Kidney epithelial cell (primary cell): Measurements from ENCODE around the gene N4BP3. TPM values are rescaled to one million over a fixed set of nuclear protein-coding genes. Genes with fewer than 3 reads are reported as not detected.
"Not testable (repeated sequence)": the region's sequence is repeated elsewhere in the genome, so short reads cannot be mapped to it uniquely, and the experiment has no call there.

Source experiments
- DNase-seq: peaks from one replicate; pipeline ENCODE4 v3.0.0-alpha.2; 2010; ENCODE audit warnings: low read depth
- H3K27me3 ChIP-seq: 2 replicates; pipeline ENCODE4 v1.6.0; 2011; ENCODE audit warnings: low read length; ENCODE audit not compliant: control insufficient read depth, insufficient read depth
- H3K36me3 ChIP-seq: 2 replicates; pipeline ENCODE4 v1.5.1; 2011; ENCODE audit warnings: low read length; ENCODE audit not compliant: control insufficient read depth, insufficient read depth
- H3K4me3 ChIP-seq: 2 replicates; pipeline ENCODE4 v1.5.1; 2011; ENCODE audit warnings: low read depth, mild to moderate bottlenecking, control low read depth, low read length
- total RNA-seq: library from RNA; depleted of rRNA; stranded (reverse); fragments of >200 nt; gene quantifications from 2 replicates; pipeline ENCODE4 v1.2.3, GENCODE V29; 2015
- TF ChIP-seq, protein P1 (sequence below): IDR thresholded peaks from 2 replicates; pipeline ENCODE4 v1.5.1; 2011; ENCODE audit warnings: mild to moderate bottlenecking, moderate library complexity, low read length, control low read depth, inconsistent platforms; ENCODE audit not compliant: insufficient read depth, poor library complexity, severe bottlenecking

The N4BP3 gene
- total RNA-seq, 1 donor from 2014 or later = 6.8 TPM

GRCh38 chr5:178072749-178073148 lies 40.6 kb upstream of the N4BP3 start:
- DNase-seq = no peak
- no peaks in the 10 kb centered on the region for H3K36me3 ChIP-seq
- no peak overlapping the region for H3K4me3 ChIP-seq
- peaks cover 15% of the 10 kb centered on the region for H3K27me3 ChIP-seq
- TF ChIP-seq, protein P1, sequence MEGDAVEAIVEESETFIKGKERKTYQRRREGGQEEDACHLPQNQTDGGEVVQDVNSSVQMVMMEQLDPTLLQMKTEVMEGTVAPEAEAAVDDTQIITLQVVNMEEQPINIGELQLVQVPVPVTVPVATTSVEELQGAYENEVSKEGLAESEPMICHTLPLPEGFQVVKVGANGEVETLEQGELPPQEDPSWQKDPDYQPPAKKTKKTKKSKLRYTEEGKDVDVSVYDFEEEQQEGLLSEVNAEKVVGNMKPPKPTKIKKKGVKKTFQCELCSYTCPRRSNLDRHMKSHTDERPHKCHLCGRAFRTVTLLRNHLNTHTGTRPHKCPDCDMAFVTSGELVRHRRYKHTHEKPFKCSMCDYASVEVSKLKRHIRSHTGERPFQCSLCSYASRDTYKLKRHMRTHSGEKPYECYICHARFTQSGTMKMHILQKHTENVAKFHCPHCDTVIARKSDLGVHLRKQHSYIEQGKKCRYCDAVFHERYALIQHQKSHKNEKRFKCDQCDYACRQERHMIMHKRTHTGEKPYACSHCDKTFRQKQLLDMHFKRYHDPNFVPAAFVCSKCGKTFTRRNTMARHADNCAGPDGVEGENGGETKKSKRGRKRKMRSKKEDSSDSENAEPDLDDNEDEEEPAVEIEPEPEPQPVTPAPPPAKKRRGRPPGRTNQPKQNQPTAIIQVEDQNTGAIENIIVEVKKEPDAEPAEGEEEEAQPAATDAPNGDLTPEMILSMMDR = no peak

DNA sequence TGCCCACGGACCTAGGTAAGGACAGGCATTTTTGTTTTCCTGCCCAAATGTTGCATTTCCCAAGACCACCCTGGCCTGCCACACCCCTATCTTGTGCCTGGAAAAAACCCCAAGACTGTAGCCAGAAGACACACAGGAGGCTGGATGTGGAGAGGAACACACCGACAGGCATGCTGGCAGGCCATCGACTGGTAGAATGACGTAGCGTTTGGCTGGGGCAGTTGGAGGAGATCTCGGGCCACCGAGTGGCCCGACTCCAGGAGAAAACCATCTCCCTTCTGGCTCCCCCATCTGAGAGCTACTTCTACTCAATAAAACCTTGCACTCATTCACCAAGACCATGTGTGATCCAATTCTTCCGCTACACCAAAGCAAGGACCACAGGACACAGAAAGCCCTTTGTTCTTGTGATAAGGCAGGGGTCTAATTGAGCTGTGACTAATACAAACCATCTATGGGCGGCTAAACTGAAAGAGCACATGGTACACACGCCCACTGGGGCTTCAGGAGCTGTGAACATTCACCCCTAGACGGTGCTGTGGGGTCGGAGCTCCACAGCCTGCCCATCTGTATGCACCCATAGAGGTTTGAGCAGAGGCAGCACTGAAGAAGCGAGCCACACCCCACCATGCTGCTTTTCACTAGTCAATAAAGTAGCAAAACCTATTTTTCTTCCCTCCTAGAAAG lies 38.9 kb upstream of the N4BP3 start:
- no peak overlapping the region for H3K4me3 ChIP-seq
- peaks cover 10% of the 10 kb centered on the region for H3K27me3 ChIP-seq
- no peaks in the 10 kb centered on the region for H3K36me3 ChIP-seq
- DNase-seq = no peak
- TF ChIP-seq, protein P1 = no peak

DNA sequence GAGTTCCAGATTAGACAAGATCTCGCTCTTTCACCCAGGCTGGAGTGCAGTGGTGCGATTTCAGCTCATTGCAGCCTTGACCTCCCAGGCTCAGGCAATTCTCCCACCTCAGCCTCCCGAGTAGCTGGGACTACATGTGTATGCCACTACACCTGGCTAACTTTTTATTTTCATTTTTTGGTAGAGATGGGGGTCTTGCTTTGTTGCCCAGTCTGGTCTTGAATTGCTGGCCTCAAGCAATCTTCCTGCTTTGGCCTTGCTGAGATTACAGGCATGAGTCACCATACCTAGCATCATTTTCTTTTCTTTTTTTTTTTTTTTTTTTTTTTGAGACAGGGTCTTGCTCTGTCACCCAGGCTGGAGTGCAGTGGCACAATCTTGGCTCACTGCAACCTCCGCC lies 36.4 kb upstream of the N4BP3 start:
- peaks cover 15% of the 10 kb centered on the region for H3K27me3 ChIP-seq
- not testable (repeated sequence) for H3K36me3 ChIP-seq, DNase-seq, H3K4me3 ChIP-seq

DNA sequence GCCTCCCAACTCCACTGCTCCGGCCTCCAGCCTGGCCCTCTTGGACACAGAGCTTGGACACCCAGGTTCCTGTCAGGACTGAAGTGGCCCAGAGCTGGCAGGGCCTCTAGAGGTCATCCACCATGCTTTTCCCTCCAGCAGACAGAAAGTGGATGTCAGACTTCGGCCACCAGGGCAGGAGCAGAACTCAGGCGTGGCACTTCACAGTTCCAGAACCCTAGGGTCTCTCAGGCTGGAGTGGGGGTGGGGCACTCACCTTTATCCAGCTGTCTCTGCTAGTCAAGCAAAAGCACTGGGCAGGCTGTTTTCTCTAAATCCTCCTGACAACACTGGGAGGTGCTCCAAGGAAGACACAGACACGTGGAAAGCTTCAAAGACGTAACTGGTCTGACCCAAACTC lies 35.6 kb upstream of the N4BP3 start:
- H3K36me3 ChIP-seq = no peaks in the 10 kb centered on the region
- no peak overlapping the region for H3K4me3 ChIP-seq
- peaks cover 15% of the 10 kb centered on the region for H3K27me3 ChIP-seq
- TF ChIP-seq, protein P1 = no peak
- no peak for DNase-seq

DNA sequence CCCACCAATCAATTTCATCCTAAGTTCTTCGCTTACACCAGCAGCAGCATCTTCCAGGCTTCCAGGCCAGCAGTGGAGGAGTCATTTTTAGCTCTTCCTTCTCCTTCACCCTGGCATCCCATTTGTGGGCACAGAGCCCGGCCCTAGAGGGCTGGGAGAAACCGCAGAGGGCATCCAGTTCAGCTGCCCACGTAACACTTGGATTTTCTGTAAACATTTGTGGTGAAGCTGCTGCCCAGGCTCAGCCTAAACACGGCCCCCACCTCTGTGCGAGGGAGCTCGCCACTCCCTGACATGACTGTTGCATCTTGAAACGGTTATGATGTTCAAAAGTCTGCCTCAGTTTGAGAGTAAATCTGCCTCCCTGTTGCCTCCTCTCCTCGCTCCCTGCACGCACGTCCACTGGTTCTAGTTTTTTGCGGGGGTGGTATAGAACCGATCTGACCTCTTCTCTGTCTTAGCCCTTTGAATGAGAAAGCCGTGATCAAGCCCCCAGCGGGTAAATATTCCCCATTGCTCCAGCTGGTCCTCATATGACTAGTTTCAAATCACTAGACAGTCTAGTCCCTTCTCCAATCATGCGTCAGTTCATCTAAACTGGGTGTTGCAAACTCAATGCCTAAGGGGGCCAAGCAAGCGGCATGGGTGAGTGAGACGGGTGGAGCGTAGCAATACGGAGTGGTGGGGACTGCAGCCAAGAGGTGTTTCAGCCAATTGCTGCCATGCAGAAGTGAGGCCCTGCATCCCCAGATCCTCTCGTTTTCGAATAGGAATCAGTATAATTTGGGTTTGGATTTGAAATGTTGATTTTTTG lies 34.9 kb upstream of the N4BP3 start:
- no peak for DNase-seq
- peaks cover 15% of the 10 kb centered on the region for H3K27me3 ChIP-seq
- TF ChIP-seq, protein P1 = no peak
- no peaks in the 10 kb centered on the region for H3K36me3 ChIP-seq
- no peak overlapping the region for H3K4me3 ChIP-seq

GRCh38 chr5:178080056-178080455 lies 33.3 kb upstream of the N4BP3 start:
- Histone ChIP-seq H3K27me3 (peaks cover 14% of the 10 kb centered on the region), H3K4me3 (no peak overlapping the region), H3K36me3 (no peaks in the 10 kb centered on the region)
- no peak for DNase-seq
- TF ChIP-seq, protein P1 = no peak
